GM12878 (cell line): Measurements from ENCODE around the gene ARMC9. TPM values are rescaled to one million over a fixed set of nuclear protein-coding genes. Genes with fewer than 3 reads are reported as not detected.
"Not testable (repeated sequence)": the region's sequence is repeated elsewhere in the genome, so short reads cannot be mapped to it uniquely, and the experiment has no call there.

Source experiments
- ATAC-seq: fragments of 200-7000 bp; cut with Tn5 transposase; 3 replicates; pipeline ENCODE4 v1.9.1; 2020; ENCODE audit warnings: mild to moderate bottlenecking, moderate library complexity
- BruUV-seq: library from RNA; stranded (reverse); fragments of 400-500 nt; replicated peaks from 2 replicates; lab custom pipeline; 2021; lab: Mats Ljungman, UMichigan
- CTCF ChIA-PET: fragments of 300-600 bp; sonication (Branson Sonifier 250); formaldehyde crosslinking; extraction: SDS; loops from one replicate; lab custom pipeline; 2021; ENCODE audit warnings: inconsistent platforms; lab: Yijun Ruan, JAX
- POLR2A ChIA-PET: fragments of 350-600 bp; formaldehyde crosslinking; extraction: SDS; loops from one replicate; lab custom pipeline; 2021; ENCODE audit warnings: inconsistent platforms; lab: Charles Lee
- RAD21 ChIA-PET: fragments of 300-600 bp; sonication (Branson Sonifier 250); formaldehyde crosslinking; loops from one replicate; lab custom pipeline; 2023; ENCODE audit warnings: antibody characterized with exemption; ENCODE audit not compliant: unreplicated experiment; lab: Charles Lee
- SMC1A ChIA-PET: fragments of 300-600 bp; sonication (Branson Sonifier 250); formaldehyde crosslinking; loops from one replicate; lab custom pipeline; 2023; ENCODE audit not compliant: unreplicated experiment, uncharacterized antibody; lab: Charles Lee
- DNase-seq: peaks from one replicate; pipeline ENCODE4 v3.0.0-alpha.2; 2011; ENCODE audit warnings: low read depth, low spot score
- FAIRE-seq: peaks from 3 replicates; lab custom pipeline; 2011; peaks lifted over from hg19 to GRCh38; lab: Jason Lieb, UNC
- H2AFZ ChIP-seq: 2 replicates; pipeline ENCODE4 v1.6.0; 2011; ENCODE audit warnings: low read depth, low read length, control low read depth; ENCODE audit not compliant: control insufficient read depth
- H3K27ac ChIP-seq: 2 replicates; pipeline ENCODE4 v1.5.1; 2011; ENCODE audit warnings: control low read depth; ENCODE audit not compliant: control insufficient read depth, insufficient read depth
- H3K27me3 ChIP-seq, 2 experiments: replicated peaks in 1 of 2; 2 replicates each; pipeline versions ENCODE4 v1.6.0 to v1.6.1; 2011; ENCODE audit warnings: low read length in 1 of 2; ENCODE audit not compliant: control insufficient read depth in 2 of 2, insufficient read depth in 2 of 2
- H3K36me3 ChIP-seq, 2 experiments: 2 replicates each; pipeline ENCODE4 v1.5.1; 2011; ENCODE audit warnings: low read length in 1 of 2; ENCODE audit not compliant: control insufficient read depth in 2 of 2, insufficient read depth in 2 of 2
- H3K4me1 ChIP-seq: 2 replicates; pipeline ENCODE4 v1.6.1; 2011; ENCODE audit warnings: mild to moderate bottlenecking, low read length, moderate library complexity, mixed read lengths; ENCODE audit not compliant: control insufficient read depth, insufficient read depth
- H3K4me2 ChIP-seq: 2 replicates; pipeline ENCODE4 v1.6.0; 2011; ENCODE audit warnings: control low read depth; ENCODE audit not compliant: control insufficient read depth, insufficient read depth
- H3K4me3 ChIP-seq: fragments of 200-600 bp; sonication (generic); 2 replicates; pipeline ENCODE4 v1.5.1; 2016
- H3K79me2 ChIP-seq: 2 replicates; pipeline ENCODE4 v1.6.0; 2011; ENCODE audit warnings: low read length; ENCODE audit not compliant: control insufficient read depth, insufficient read depth
- H3K9ac ChIP-seq: 2 replicates; pipeline ENCODE4 v1.8.0; 2011; ENCODE audit warnings: low read length, control low read depth, mixed read lengths; ENCODE audit not compliant: control insufficient read depth, insufficient read depth
- H3K9me3 ChIP-seq: replicated peaks from 3 replicates; pipeline ENCODE4 v1.5.1; 2011; ENCODE audit warnings: mild to moderate bottlenecking, low read length; ENCODE audit not compliant: control insufficient read depth, insufficient read depth
- H4K20me1 ChIP-seq: 2 replicates; pipeline ENCODE4 v1.6.0; 2011; ENCODE audit not compliant: control insufficient read depth, insufficient read depth
- CTCF ChIP-seq, 3 experiments: IDR thresholded peaks in 2 of 3; conservative IDR thresholded peaks in 1 of 3; 2 replicates each; pipeline ENCODE4 v1.5.1; 2011; ENCODE audit warnings: low read depth in 3 of 3, low read length in 3 of 3, mild to moderate bottlenecking in 3 of 3, control low read depth in 2 of 3, moderate library complexity in 2 of 3, inconsistent platforms in 1 of 3, mixed read lengths in 1 of 3; ENCODE audit not compliant: control insufficient read depth in 2 of 3, insufficient read depth in 1 of 3; ENCODE audit errors: extremely low read depth in 1 of 3
- MEF2B ChIP-seq: fragments of 450-650 bp; IDR thresholded peaks from 2 replicates; pipeline ENCODE4 v1.6.1; 2018; ENCODE audit warnings: mild to moderate bottlenecking, moderate library complexity; ENCODE audit not compliant: partially characterized antibody, poor library complexity, severe bottlenecking
- ZNF384 ChIP-seq: IDR thresholded peaks from 2 replicates; pipeline ENCODE4 v1.6.1; 2012; ENCODE audit warnings: low read depth, mild to moderate bottlenecking, low read length, improper control_type of control experiment, borderline replicate concordance
- WGBS: methylation state at CpG from one replicate; pipeline ENCODE4 v1.1.6; 2016; ENCODE audit warnings: low lambda C conversion rate; ENCODE audit not compliant: insufficient replicate concordance, insufficient coverage; ENCODE audit errors: missing lambda C conversion rate; 5-methylcytosine and 5-hydroxymethylcytosine counted together
- in situ Hi-C: fragments of 300-500 bp; cut with MboI; formaldehyde crosslinking; loops from 9 replicates; pipeline ENCODE4 v1.14.3; 2018; ENCODE audit warnings: mixed read lengths
- intact Hi-C: fragments of 100-400 bp; cut with micrococcal nuclease; formaldehyde crosslinking; loops from one replicate; pipeline ENCODE4 v1.14.2; 2022; ENCODE audit not compliant: unreplicated experiment
- polyA plus RNA-seq, 11 experiments: library from polyadenylated mRNA; depleted of rRNA in 4 of 11; unstranded in 6 of 11; stranded (reverse) in 5 of 11; fragments of >200 nt; fragmentation: Nextera tagmentation in 4 of 11; fragmentation: Illumina TruSeq in 1 of 11; extraction: Ambion mirVana in 4 of 11; extraction: Trizol in 1 of 11; gene quantifications; 1 replicate in 1 of 11; 2 replicates in 10 of 11; pipeline versions ENCODE4 v1.2.1 to v1.2.3, GENCODE V29; 2011 to 2016; ENCODE audit warnings: inconsistent platforms in 2 of 11, missing spikeins in 2 of 11, low read depth in 1 of 11
- total RNA-seq, 4 experiments: library from RNA; depleted of rRNA in 3 of 4; stranded (reverse); fragments of >200 nt in 3 of 4; fragmentation: Illumina TruSeq in 1 of 4; extraction: Trizol in 1 of 4; gene quantifications; 2 replicates each; pipeline versions ENCODE4 v1.2.1 to v1.2.3, GENCODE V29; 2013 to 2021

ARMC9 gene
- total and polyA plus RNA-seq, 10 of the 15 experiments (the other 5 are each of a cell fraction or from before 2014, with no cell fraction given), result 3.8 to 21.8 (median 10.4) TPM

- peak; percentile 46 for ATAC-seq
Measured at GRCh38 chr2:231399853-231400680, 201.6 kb downstream of the ARMC9 start.

GRCh38 chr2:231400681-231401080 lies 202.2 kb downstream of the ARMC9 start:
- POLR2A ChIA-PET, result interaction anchor here (0.5 to 1.8 kb wide), 3 partner anchors 104 to 154 kb away, joined by 4 to 11 read pairs (median 5); no protein-coding TSS in a partner anchor
- H3K4me3 ChIP-seq, H3K27me3 ChIP-seq, H3K27ac ChIP-seq, H3K4me2 ChIP-seq, H3K79me2 ChIP-seq, H3K9ac ChIP-seq, H4K20me1 ChIP-seq, BruUV-seq, ATAC-seq, DNase-seq, H2AFZ ChIP-seq, FAIRE-seq, H3K36me3 ChIP-seq, intact Hi-C loops, H3K9me3 ChIP-seq, in situ Hi-C loops: not testable (repeated sequence)
- H3K4me1 ChIP-seq, result peaks cover 23% of the 10 kb centered on the region
- 48% methylated on average over 8 of the region's 8 CpGs for WGBS
- SMC1A ChIA-PET, result interaction anchor here (0.7 to 3.3 kb wide), 11 partner anchors 10 to 297 kb away, joined by 3 to 42 read pairs (median 3); no protein-coding TSS in a partner anchor
- CTCF ChIA-PET, result interaction anchor here (0.8 to 4.7 kb wide), 18 partner anchors 18 to 576 kb away, joined by 3 to 76 read pairs (median 4); no protein-coding TSS in a partner anchor
- RAD21 ChIA-PET, result interaction anchor here (0.7 to 1.8 kb wide), 15 partner anchors 36 to 576 kb away, joined by 3 to 36 read pairs (median 4); no protein-coding TSS in a partner anchor
- 0 out of 6 replicates have a peak, but pooled peaks of 2 of the 3 experiments have one; percentile 1 to 8 for TF ChIP-seq CTCF (IDR thresholded peaks at IDR 0.05 in 2 of 3, conservative IDR thresholded peaks at IDR 0.05 in 1 of 3; ENCODE audit: control insufficient read depth in 2 of 3, extremely low read depth in 1 of 3, insufficient read depth in 1 of 3, low read depth in 3 of 3, low read length in 3 of 3)

More at GRCh38 chr2:231399853-231400680, 201.6 kb downstream of the ARMC9 start:
- TSS peak; percentile 59 for BruUV-seq
- SMC1A ChIA-PET, result interaction anchor here (0.7 to 3.3 kb wide), 11 partner anchors 9 to 296 kb away, joined by 3 to 42 read pairs (median 3); no protein-coding TSS in a partner anchor
- POLR2A ChIA-PET, result interaction anchor here (0.5 to 1.8 kb wide), 5 partner anchors 103 to 575 kb away, joined by 3 to 11 read pairs (median 5); no protein-coding TSS in a partner anchor
- Histone ChIP-seq H4K20me1 (no peaks in the 10 kb centered on the region), H3K27ac (no peak overlapping the region), H3K27me3 (no peaks in the 10 kb centered on the region), H2AFZ (no peak overlapping the region), H3K36me3 (peaks cover 0 to 4% of the 10 kb centered on the region in 2 experiments; a peak in 2 of 4 replicates)
- DNase-seq, result no peak
- intact Hi-C loops, result loop anchor here (10.0 kb wide), 2 partner anchors 265 to 575 kb away; no protein-coding TSS in a partner anchor
- TF ChIP-seq ZNF384 (peak; percentile 39; the same call in 1 of the 2 replicates), MEF2B (no peak)
- TF ChIP-seq, all 136 proteins: peak for 1
- WGBS, result 84% methylated on average over 11 of the region's 12 CpGs
- no peaks in the 10 kb centered on the region for H3K9me3 ChIP-seq
- H3K4me2 ChIP-seq, result 0 out of 2 replicates have a peak overlapping the region, but pooled peaks have one; percentile 3
- no peak overlapping the region for H3K4me3 ChIP-seq
- ChIA-PET CTCF (interaction anchor here (0.6 to 4.7 kb wide), 19 partner anchors 18 to 576 kb away, joined by 3 to 76 read pairs (median 4); no protein-coding TSS in a partner anchor), RAD21 (interaction anchor here (0.6 to 1.8 kb wide), 15 partner anchors 36 to 575 kb away, joined by 3 to 36 read pairs (median 4); no protein-coding TSS in a partner anchor)
- in situ Hi-C loops, result no loop called here
- H3K4me1 ChIP-seq, result peaks cover 22% of the 10 kb centered on the region
- H3K9ac ChIP-seq, result no peak overlapping the region; the same call in 1 of the 2 replicates
- H3K79me2 ChIP-seq, result peaks cover 8% of the 10 kb centered on the region
- no peak for FAIRE-seq
